GM12873 (cell line): ENCODE results near the gene LGALS14.
A peak's percentile ranks its signal among the peaks of the same experiment; 100 is the strongest.

ENCODE experiments used
- TF ChIP-seq, protein P1 (sequence below): IDR thresholded peaks from 2 replicates; pipeline ENCODE4 v1.5.1; 2012; ENCODE audit warnings: low read depth, mild to moderate bottlenecking, moderate library complexity, low read length, control low read depth; ENCODE audit not compliant: insufficient read depth; ENCODE audit errors: missing control alignments

The LGALS14 gene

DNA sequence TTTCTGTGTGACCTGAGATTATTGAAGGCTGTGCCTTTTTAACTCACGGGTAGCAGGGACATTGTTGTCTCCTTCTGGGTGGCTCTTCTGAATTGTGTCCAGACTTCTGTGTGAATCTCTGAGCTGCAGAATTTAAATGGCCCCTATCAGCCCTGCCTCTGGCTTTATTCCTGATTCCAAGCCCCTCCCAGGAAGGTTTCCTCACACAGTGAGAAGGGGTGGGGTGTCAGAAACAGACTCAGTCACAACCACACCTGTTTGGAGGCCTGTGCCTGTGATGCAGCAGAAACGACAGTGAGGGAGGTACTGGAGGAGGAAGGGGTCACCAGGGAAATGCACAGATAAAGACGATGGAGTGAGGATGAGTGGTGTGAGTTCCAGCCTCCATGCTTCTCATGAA lies 33.6 kb downstream of the LGALS14 start, which contains the start of gene CLC:
TSS of gene CLC (minus strand) at position 139 of the 400 bp plus-strand sequence. CDS start at position 62, 77 bp downstream.
- TF ChIP-seq, protein P1, sequence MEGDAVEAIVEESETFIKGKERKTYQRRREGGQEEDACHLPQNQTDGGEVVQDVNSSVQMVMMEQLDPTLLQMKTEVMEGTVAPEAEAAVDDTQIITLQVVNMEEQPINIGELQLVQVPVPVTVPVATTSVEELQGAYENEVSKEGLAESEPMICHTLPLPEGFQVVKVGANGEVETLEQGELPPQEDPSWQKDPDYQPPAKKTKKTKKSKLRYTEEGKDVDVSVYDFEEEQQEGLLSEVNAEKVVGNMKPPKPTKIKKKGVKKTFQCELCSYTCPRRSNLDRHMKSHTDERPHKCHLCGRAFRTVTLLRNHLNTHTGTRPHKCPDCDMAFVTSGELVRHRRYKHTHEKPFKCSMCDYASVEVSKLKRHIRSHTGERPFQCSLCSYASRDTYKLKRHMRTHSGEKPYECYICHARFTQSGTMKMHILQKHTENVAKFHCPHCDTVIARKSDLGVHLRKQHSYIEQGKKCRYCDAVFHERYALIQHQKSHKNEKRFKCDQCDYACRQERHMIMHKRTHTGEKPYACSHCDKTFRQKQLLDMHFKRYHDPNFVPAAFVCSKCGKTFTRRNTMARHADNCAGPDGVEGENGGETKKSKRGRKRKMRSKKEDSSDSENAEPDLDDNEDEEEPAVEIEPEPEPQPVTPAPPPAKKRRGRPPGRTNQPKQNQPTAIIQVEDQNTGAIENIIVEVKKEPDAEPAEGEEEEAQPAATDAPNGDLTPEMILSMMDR, result no peak

- TF ChIP-seq, protein P1, result no peak
Measured at GRCh38 chr19:39738814-39739213, 34.5 kb downstream of the LGALS14 start.

- TF ChIP-seq, protein P1, result no peak
Measured at GRCh38 chr19:39740395-39740794, 36.1 kb downstream of the LGALS14 start.

- TF ChIP-seq, protein P1, result no peak
Measured at GRCh38 chr19:39745643-39746042, 41.4 kb downstream of the LGALS14 start.

DNA sequence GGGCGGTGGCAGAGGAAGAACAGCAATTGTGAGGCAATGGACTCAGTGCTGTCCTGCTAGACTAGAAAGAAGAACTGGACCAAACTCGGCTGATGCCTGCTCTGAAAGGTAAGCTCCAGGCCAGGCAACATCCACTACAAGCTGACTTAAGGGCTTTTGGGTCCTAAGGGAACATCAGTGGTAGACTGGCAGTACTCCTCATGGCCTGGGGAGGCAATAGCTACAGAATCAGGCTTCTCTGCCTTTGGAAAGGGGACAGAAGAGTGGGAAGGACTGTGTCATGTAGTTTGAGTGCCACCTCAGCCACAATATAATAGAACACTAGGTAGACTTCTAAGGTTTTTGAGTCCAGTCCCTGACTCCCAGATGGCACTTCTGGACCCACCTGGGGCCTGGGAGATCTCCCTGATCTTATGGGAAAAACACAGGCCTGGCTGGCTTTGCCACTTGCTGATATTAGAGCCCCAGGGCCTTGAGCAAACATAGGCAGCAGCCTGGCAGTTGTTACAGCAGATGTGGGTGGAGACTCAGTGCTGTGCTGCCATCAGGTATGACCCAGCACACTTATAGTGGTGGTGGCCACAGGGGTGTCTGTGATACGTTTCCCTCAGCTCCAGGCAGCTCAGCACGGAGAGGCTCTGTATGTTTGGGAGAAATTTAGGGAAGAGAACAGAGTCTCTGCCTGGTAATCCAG lies 42.7 kb downstream of the LGALS14 start:
- TF ChIP-seq, protein P1, result peak; percentile 12

DNA sequence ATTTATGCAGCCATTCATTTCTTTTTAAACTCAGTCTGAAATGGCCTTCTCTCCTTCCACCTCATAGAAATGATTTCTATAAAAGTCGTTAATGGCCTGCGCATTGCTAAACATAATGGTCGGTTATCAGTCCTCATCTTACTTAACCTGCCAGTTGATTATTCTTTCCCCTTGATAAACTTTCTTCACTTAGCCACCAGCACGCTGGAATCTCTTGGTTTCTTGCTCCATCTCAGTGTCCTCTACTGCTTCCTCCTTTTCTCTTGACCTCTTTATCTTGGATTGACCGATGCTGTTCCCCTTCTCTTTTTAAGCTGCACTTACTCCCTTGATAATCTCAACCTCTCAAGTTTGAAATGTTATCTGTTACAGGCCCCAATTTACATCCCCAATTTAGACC lies 45.7 kb downstream of the LGALS14 start:
- TF ChIP-seq, protein P1, result no peak

DNA sequence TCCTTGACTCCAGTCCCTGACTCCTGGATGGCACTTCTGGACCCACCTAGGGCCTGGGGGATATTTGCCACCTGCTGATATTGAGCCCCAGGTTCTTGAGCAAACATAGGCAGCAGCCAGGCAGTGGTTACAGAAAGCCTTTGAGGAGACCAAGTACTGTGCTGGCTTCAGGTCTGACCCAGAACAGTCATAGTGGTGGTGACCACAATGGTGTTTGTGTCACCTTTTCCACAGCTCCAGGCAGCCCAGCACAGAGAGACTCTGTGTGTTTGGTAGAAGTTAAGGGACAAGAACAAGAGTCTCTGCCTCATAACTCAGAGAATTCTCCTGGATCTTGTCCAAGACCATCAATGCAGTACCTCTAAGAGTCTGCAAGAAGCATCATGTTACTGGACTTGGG lies 48.1 kb downstream of the LGALS14 start:
- TF ChIP-seq, protein P1, result no peak
